ENCODE measurements around the gene GRK2. TPM values are rescaled to one million over a fixed set of nuclear protein-coding genes. Genes with fewer than 3 reads are reported as not detected.

The GRK2 gene
- total RNA-seq, result 36.3 TPM

GRCh38 chr11:67266449-67267187 is at the start of gene GRK2:
TSS of gene GRK2 (plus strand) at chr11:67266473. CDS start at chr11:67266700, 227 bp downstream.

GRCh38 chr11:67289226-67289650 is 23.0 kb downstream of the GRK2 start, which contains the start of gene ANKRD13D:
TSS of gene ANKRD13D (plus strand) at chr11:67289303. CDS start at chr11:67289461, 158 bp downstream.

DNA sequence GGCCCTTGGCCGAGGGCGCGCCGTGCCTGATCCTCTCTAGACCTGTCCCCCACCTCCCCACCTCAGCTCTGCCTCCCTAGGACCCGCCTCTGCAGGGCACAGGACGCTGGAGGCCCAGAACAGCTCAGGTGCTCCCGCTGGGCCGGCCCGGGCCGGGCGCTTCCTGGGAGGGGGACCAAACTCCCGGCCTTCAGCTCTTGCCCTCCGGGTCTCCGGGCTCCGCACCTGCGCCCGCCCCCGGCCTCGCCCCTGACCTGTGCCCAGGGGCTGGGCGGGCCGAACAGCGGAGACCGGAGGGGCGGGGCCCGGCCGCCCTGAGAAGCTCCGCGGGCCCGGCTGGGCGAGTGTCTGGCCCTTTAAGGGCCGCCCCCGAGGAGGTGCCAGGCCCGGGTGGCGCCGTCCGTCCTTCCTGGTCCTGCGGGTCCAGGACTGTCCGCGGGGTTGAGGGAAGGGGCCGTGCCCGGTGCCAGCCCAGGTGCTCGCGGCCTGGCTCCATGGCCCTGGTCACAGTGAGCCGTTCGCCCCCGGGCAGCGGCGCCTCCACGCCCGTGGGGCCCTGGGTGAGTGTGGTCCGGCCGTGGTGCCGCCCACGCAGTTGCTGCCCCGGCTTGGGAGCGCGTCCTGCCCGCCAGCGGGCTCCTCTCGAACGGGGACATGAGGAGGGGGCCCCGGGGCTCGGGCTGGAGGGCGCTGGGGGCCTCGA is 37.0 kb downstream of the GRK2 start, which contains the start of gene SSH3:
Gene SSH3 (plus strand): TSS at position 399 of the 703 bp plus-strand sequence. CDS start 96 bp downstream, at position 495.

Other genes starting within 250 kb of the GRK2 start
- 0.27 TPM for gene SYT12, start 243.3 kb upstream of the GRK2 start, total RNA-seq
- gene RHOD, start 209.6 kb upstream of the GRK2 start, total RNA-seq, result 8.1 TPM
- 121 TPM for gene KDM2A, start 147.2 kb upstream of the GRK2 start, total RNA-seq
- 46.7 TPM for gene ANKRD13D, start 22.8 kb downstream of the GRK2 start, total RNA-seq
- gene SSH3, start 37.1 kb downstream of the GRK2 start, total RNA-seq, result 29.1 TPM
- gene POLD4, start 87.1 kb downstream of the GRK2 start, total RNA-seq, result 11.1 TPM
- 2.9 TPM for gene CLCF1, start 107.1 kb downstream of the GRK2 start, total RNA-seq
- 26.6 TPM for gene RAD9A, start 125.5 kb downstream of the GRK2 start, total RNA-seq
- 85.5 TPM for gene PPP1CA, start 135.4 kb downstream of the GRK2 start, total RNA-seq
- gene TBC1D10C, start 137.6 kb downstream of the GRK2 start, total RNA-seq, result 1.4 TPM
- gene CARNS1, start 149.2 kb downstream of the GRK2 start, total RNA-seq, result 5.1 TPM
- gene RPS6KB2, start 162.0 kb downstream of the GRK2 start, total RNA-seq, result 41.7 TPM
- 0.71 TPM for gene PTPRCAP, start 171.2 kb downstream of the GRK2 start, total RNA-seq
- gene CORO1B, start 177.0 kb downstream of the GRK2 start, total RNA-seq, result 55.3 TPM
- gene GPR152, start 186.3 kb downstream of the GRK2 start, total RNA-seq, result not detected
- gene CABP4, start 188.9 kb downstream of the GRK2 start, total RNA-seq, result 6.3 TPM
- gene TMEM134, start 202.8 kb downstream of the GRK2 start, total RNA-seq, result 73.1 TPM
- 49.3 TPM for gene AIP, start 216.6 kb downstream of the GRK2 start, total RNA-seq
- 79.8 TPM for gene PITPNM1, start 238.9 kb downstream of the GRK2 start, total RNA-seq
- 13.1 TPM for gene CDK2AP2, start 241.7 kb downstream of the GRK2 start, total RNA-seq